M059J (cell line): ENCODE results near the gene ACVR1C. TPM values are rescaled to one million over a fixed set of nuclear protein-coding genes. Genes with fewer than 3 reads are reported as not detected.

Experiments
- DNase-seq: peaks from one replicate; pipeline ENCODE4 v3.0.0-alpha.2; 2012; ENCODE audit warnings: low read depth
- total RNA-seq: library from RNA; depleted of rRNA; stranded (reverse); fragments of >200 nt; shearing (Covaris generic); gene quantifications from 2 replicates; pipeline ENCODE4 v1.2.3, GENCODE V29; 2014; rRNA removed

Gene ACVR1C
- total RNA-seq, 1 experiment from 2014 or later, result 0.10 TPM

GRCh38 chr2:157497638-157498314, 130.9 kb downstream of the ACVR1C start:
- DNase-seq, result peak; percentile 25

DNA sequence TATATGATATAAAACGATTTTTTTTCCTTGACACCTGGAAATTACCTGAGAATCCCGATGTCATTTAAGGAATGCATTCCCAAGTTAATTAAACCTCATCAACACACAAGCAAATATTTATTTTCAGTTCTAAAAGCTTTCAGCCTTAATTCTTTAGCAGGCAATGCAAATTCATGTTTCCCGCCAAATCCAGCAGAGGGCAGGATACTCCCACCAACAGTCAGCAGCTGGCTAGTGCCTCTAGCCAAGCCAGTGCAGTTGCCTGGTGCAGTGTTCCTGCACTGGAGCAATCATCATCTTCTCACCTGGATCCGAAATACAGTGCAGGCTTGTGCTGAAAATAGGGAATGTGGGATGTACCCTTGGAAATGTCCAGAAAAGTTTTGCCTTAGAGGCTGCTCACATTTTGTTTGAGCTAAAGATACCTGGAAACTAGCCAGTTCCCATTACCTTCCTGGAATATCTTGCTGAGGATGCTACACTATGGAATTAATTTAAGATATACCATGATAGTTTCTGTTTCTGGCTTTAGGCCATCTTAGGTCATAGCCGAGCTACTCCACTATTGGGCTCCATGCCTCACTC, 136.4 kb downstream of the ACVR1C start:
- DNase-seq, result peak; percentile 65

DNA sequence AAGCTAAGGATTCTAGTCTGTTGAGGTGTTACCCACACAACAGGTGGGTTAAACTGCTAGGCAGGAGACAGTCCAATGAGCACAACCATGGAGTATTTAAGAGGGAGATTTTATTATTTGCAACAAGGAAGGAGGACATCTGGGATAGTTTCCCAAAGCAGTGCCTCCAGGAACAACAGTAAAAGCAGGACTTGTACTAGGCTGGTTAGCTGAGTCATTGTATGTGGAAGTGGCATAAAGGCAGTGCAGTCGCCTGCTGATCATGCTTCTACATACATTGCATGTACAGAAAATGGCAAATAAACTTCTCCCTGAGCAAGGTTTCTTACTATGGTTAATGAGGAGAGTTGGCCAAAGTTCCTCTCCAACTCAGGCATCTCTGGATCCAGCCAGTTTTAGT, 138.7 kb downstream of the ACVR1C start:
- DNase-seq, result no peak

GRCh38 chr2:157488877-157489276, 139.8 kb downstream of the ACVR1C start:
- DNase-seq, result no peak

GRCh38 chr2:157487747-157488146, 140.9 kb downstream of the ACVR1C start:
- DNase-seq, result no peak

- DNase-seq, result no peak
These were observed 141.4 kb downstream of the ACVR1C start for GRCh38 chr2:157487271-157487610.

DNA sequence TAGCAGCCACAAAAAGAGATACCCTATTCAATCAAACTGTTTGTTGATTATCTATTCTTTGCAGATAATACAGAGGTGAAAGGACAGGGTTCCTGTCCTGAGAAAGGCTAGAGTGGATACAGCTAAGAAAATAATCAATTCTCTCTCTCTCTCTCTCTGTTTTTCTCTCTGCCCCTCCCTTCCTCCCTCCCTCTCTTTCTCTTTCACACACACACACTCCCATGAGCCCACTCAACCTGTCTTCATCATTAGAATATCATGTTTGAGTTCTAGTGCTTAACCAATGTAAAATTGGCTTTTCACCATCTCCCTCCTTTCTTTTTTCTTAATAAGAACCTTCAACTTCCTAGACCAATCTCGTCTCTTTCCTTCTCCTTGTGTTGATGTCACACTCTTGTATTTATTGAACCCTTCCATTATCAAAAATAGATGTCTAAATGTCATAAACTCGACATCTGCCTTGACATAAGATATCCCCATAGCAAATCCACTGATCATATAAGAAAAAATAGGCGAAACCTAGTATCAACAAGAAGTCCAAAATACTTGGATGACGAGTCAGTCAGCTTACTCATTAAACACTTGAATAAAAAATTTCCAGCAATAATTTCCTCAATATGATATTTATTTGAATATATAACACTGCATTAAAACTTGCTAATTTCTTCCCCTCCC, 141.9 kb downstream of the ACVR1C start:
- DNase-seq, result peak; percentile 51

DNA sequence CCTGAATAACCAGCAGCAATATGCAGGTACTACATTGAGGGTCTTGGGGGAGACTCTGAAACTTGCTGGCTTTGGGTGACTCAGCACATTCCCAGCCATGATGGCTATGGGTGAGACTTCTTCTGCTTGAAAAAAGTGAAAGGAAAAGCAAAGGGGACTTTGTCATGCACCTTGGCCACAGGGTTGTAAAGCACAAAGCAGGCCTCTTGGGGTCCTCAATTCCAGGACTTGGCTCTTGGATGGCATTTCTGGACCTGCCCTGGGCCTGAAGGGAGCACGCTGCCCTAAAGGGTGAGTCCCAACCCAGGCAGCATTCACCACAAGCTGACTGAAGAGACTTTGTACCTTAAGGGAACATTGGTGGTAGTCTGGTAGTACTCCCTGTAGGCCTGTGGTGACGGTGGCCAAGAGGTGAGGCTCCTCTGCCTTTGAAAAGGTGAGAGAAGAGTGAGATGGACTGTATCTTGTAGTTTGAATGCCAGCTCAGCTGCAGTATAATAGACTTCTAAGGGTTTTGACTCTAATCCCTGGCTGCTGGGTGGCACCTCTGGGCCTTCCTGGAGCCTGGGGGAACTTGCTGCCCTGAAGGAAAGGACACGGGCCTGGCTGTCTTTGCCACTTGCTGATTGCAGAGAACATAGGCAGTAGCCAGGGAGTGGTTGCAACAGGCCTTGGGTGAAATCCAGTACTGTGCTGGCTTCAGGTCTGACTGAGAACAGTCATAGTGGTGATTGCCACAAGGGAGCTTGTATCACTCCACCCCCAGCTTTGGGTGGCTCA, 148.3 kb downstream of the ACVR1C start:
- peak; percentile 41 for DNase-seq

GRCh38 chr2:157479081-157480027, 149.3 kb downstream of the ACVR1C start:
- no peak for DNase-seq

- no peak for DNase-seq
These were observed 150.7 kb downstream of the ACVR1C start for GRCh38 chr2:157477919-157478318.

- peak; percentile 21 for DNase-seq
These were observed 151.5 kb downstream of the ACVR1C start for GRCh38 chr2:157476953-157477709.

Other genes starting within 250 kb of the ACVR1C start
- gene CYTIP, start 184.8 kb downstream of the ACVR1C start, total RNA-seq, result 1.5 and 2.8 TPM in 2 replicates
- gene ACVR1, start 247.5 kb upstream of the ACVR1C start, total RNA-seq, result 6.4 and 19.2 TPM in 2 replicates